Keratinocyte (primary cell): ENCODE results near the gene CBL.

ENCODE experiments used
- CTCF ChIP-seq, 3 experiments: IDR thresholded peaks in 1 of 3; conservative IDR thresholded peaks in 1 of 3; optimal IDR thresholded peaks in 1 of 3; 2 replicates in 2 of 3; 3 replicates in 1 of 3; pipeline versions ENCODE3 to v1.5.1; 2011; ENCODE audit warnings: low read length in 3 of 3, mild to moderate bottlenecking in 3 of 3, moderate library complexity in 2 of 3, control low read depth in 1 of 3, inconsistent platforms in 1 of 3; ENCODE audit not compliant: insufficient read depth in 2 of 3; ENCODE audit errors: extremely low read depth in 1 of 3
- EZH2 ChIP-seq: IDR thresholded peaks from one replicate; pipeline ENCODE4 v1.6.1; 2012; ENCODE audit warnings: inconsistent platforms, mild to moderate bottlenecking, low read length, moderate library complexity

- no peak for TF ChIP-seq CTCF (optimal IDR thresholded peaks at IDR 0.05 in 1 of 3, IDR thresholded peaks at IDR 0.05 in 1 of 3, conservative IDR thresholded peaks at IDR 0.05 in 1 of 3; ENCODE audit: extremely low read depth in 1 of 3, insufficient read depth in 2 of 3, low read length in 3 of 3)
- TF ChIP-seq EZH2, result no peak
Observed at GRCh38 chr11:119193626-119194025, 12.5 kb upstream of the CBL start.
